D341Med (cell line): ENCODE measurements around the gene RPTOR.
"Not testable (repeated sequence)": the region's sequence is repeated elsewhere in the genome, so short reads cannot be mapped to it uniquely, and the experiment has no call there.

ENCODE experiments used
- DNase-seq: peaks from one replicate; pipeline ENCODE4 v3.0.0; 2012; ENCODE audit warnings: low spot score

The RPTOR gene

GRCh38 chr17:80799538-80800480 is 255.2 kb downstream of the RPTOR start:
- no peak for DNase-seq

- no peak for DNase-seq
Measured at GRCh38 chr17:80800481-80801391, 256.1 kb downstream of the RPTOR start.

GRCh38 chr17:80802626-80803450 is 258.2 kb downstream of the RPTOR start:
- DNase-seq = peak; percentile 45

- peak; percentile 38 for DNase-seq
Measured at GRCh38 chr17:80803451-80804428, 259.1 kb downstream of the RPTOR start.

- DNase-seq = no peak
Measured at GRCh38 chr17:80804466-80804865, 259.8 kb downstream of the RPTOR start.

GRCh38 chr17:80805032-80805751 is 260.6 kb downstream of the RPTOR start:
- peak; percentile 23 for DNase-seq

GRCh38 chr17:80807014-80807413 is 262.4 kb downstream of the RPTOR start:
- no peak for DNase-seq

GRCh38 chr17:80807882-80808281 is 263.2 kb downstream of the RPTOR start:
- DNase-seq = no peak

GRCh38 chr17:80811181-80812105 is 266.8 kb downstream of the RPTOR start:
- DNase-seq = no peak

GRCh38 chr17:80812362-80813088 is 267.9 kb downstream of the RPTOR start:
- DNase-seq = no peak

GRCh38 chr17:80813318-80813717 is 268.7 kb downstream of the RPTOR start:
- DNase-seq = no peak

GRCh38 chr17:80814491-80814890 is 269.9 kb downstream of the RPTOR start:
- DNase-seq = no peak

GRCh38 chr17:80815151-80815681 is 270.6 kb downstream of the RPTOR start:
- no peak for DNase-seq

- DNase-seq = not testable (repeated sequence)
Measured at GRCh38 chr17:80815718-80816117, 271.1 kb downstream of the RPTOR start.

- DNase-seq = no peak
Measured at GRCh38 chr17:80816241-80817103, 271.8 kb downstream of the RPTOR start.

- no peak for DNase-seq
Measured at GRCh38 chr17:80817321-80817845, 272.7 kb downstream of the RPTOR start.

- DNase-seq = no peak
Measured at GRCh38 chr17:80817861-80818260, 273.2 kb downstream of the RPTOR start.
